ENCODE data around the gene CEACAM6. TPM values are rescaled to one million over a fixed set of nuclear protein-coding genes. Genes with fewer than 3 reads are reported as not detected.
"Not testable (repeated sequence)": the region's sequence is repeated elsewhere in the genome, so short reads cannot be mapped to it uniquely, and the experiment has no call there.

The CEACAM6 gene
- polyA plus RNA-seq, 1 of the 3 experiments (the other 2 are of a cell fraction) = not detected

GRCh38 chr19:41758846-41759245 is 3.5 kb downstream of the CEACAM6 start (continued):
- TF ChIP-seq USF2 (IDR thresholded peaks at IDR 0.05; ENCODE audit: borderline replicate concordance, low read depth, low read length) (no peak), TAF1 (IDR thresholded peaks at IDR 0.05; ENCODE audit: borderline replicate concordance, low read depth, low read length) (no peak), MXI1 (IDR thresholded peaks at IDR 0.05; ENCODE audit: low read depth, low read length) (no peak), NFIC (IDR thresholded peaks at IDR 0.05; ENCODE audit: borderline replicate concordance) (no peak), POLR2AphosphoS5 (IDR thresholded peaks at IDR 0.05; ENCODE audit: low read depth, low read length) (no peak), GATA2 (CRISPR knock-in tag; IDR thresholded peaks at IDR 0.05) (no peak), FOXJ3 (CRISPR knock-in tag; IDR thresholded peaks at IDR 0.05) (no peak)

GRCh38 chr19:41767115-41767514 is 11.8 kb downstream of the CEACAM6 start:
- Histone ChIP-seq H3K36me3 (replicated peaks in 1 of 2; ENCODE audit: control insufficient read depth in 1 of 2, insufficient read depth in 2 of 2, low read length in 1 of 2) (no peaks in the 10 kb centered on the region), H3K27me3 (ENCODE audit: insufficient read depth) (peaks cover 38% of the 10 kb centered on the region), H3F3A (replicated peaks; ENCODE audit: insufficient read depth) (no peaks in the 10 kb centered on the region), H3K9me3 (no peaks in the 10 kb centered on the region), H2AFZ (ENCODE audit: low read depth) (no peak overlapping the region), H3K27ac (ENCODE audit: low read depth in 2 of 2, low read length in 1 of 2) (no peak overlapping the region), H4K20me1 (ENCODE audit: insufficient read depth) (no peaks in the 10 kb centered on the region), H3K4me2 (no peak overlapping the region), H3K4me1 (ENCODE audit: control insufficient read depth in 1 of 2, insufficient read depth in 2 of 2, low read depth in 1 of 2, low read length in 1 of 2) (no peaks in the 10 kb centered on the region), H3K79me2 (ENCODE audit: insufficient read depth) (no peaks in the 10 kb centered on the region), H3K4me3 (ENCODE audit: low read depth in 2 of 2, low read length in 1 of 2) (no peak overlapping the region), H3K9me2 (no peaks in the 10 kb centered on the region), H3K9ac (no peak overlapping the region)
- no peak for DNase-seq
- CTCF ChIA-PET = interaction anchor here (1.0 kb wide), 1 partner anchor 10 kb away, joined by 3 read pairs; no protein-coding TSS in a partner anchor
- TF ChIP-seq FOXJ3 (CRISPR knock-in tag; IDR thresholded peaks at IDR 0.05) (no peak), NRF1 (IDR thresholded peaks at IDR 0.05; ENCODE audit: low read depth, low read length) (no peak), RCOR1 (IDR thresholded peaks at IDR 0.05; ENCODE audit: low read length) (no peak)
- POLR2A ChIA-PET = no interaction called here
- WGBS (ENCODE audit: low lambda C conversion rate) = 20% methylated on average over 2 of the region's 2 CpGs

GRCh38 chr19:41768105-41768504 is 12.8 kb downstream of the CEACAM6 start:
- H3K27ac ChIP-seq (ENCODE audit: low read depth in 2 of 2, low read length in 1 of 2); DNase-seq; H3K9me3 ChIP-seq; H3K4me3 ChIP-seq (ENCODE audit: low read depth in 2 of 2, low read length in 1 of 2); H2AFZ ChIP-seq (ENCODE audit: low read depth); H3K9ac ChIP-seq; H3K36me3 ChIP-seq (replicated peaks in 1 of 2; ENCODE audit: control insufficient read depth in 1 of 2, insufficient read depth in 2 of 2, low read length in 1 of 2); H3F3A ChIP-seq (replicated peaks; ENCODE audit: insufficient read depth); H4K20me1 ChIP-seq (ENCODE audit: insufficient read depth); H3K9me2 ChIP-seq; H3K79me2 ChIP-seq (ENCODE audit: insufficient read depth); POLR2A ChIA-PET; H3K4me2 ChIP-seq; H3K4me1 ChIP-seq (ENCODE audit: control insufficient read depth in 1 of 2, insufficient read depth in 2 of 2, low read depth in 1 of 2, low read length in 1 of 2): not testable (repeated sequence)
- CTCF ChIA-PET = interaction anchor here (1.0 kb wide), 1 partner anchor 11 kb away, joined by 3 read pairs; no protein-coding TSS in a partner anchor
- 26% methylated on average over 4 of the region's 5 CpGs for WGBS (ENCODE audit: low lambda C conversion rate)
- H3K27me3 ChIP-seq (ENCODE audit: insufficient read depth) = peaks cover 43% of the 10 kb centered on the region

GRCh38 chr19:41769608-41770007 is 14.3 kb downstream of the CEACAM6 start:
- H3K27ac ChIP-seq (ENCODE audit: low read depth in 2 of 2, low read length in 1 of 2) = no peak overlapping the region
- no peak overlapping the region for H3K9ac ChIP-seq
- POLR2A ChIA-PET = no interaction called here
- no peaks in the 10 kb centered on the region for H3K4me1 ChIP-seq (ENCODE audit: control insufficient read depth in 1 of 2, insufficient read depth in 2 of 2, low read depth in 1 of 2, low read length in 1 of 2)
- H3K36me3 ChIP-seq (replicated peaks in 1 of 2; ENCODE audit: control insufficient read depth in 1 of 2, insufficient read depth in 2 of 2, low read length in 1 of 2) = no peaks in the 10 kb centered on the region
- H3K79me2 ChIP-seq (ENCODE audit: insufficient read depth) = no peaks in the 10 kb centered on the region
- H4K20me1 ChIP-seq (ENCODE audit: insufficient read depth) = no peaks in the 10 kb centered on the region
- DNase-seq = no peak
- H3K9me3 ChIP-seq = no peaks in the 10 kb centered on the region
- no peaks in the 10 kb centered on the region for H3F3A ChIP-seq (replicated peaks; ENCODE audit: insufficient read depth)
- no peak overlapping the region for H3K4me3 ChIP-seq (ENCODE audit: low read depth in 2 of 2, low read length in 1 of 2)
- TF ChIP-seq ELF1 (IDR thresholded peaks at IDR 0.05) = no peak
- no peak for TF ChIP-seq ZBTB33 (IDR thresholded peaks at IDR 0.05; ENCODE audit: borderline replicate concordance, low read depth)
- no peak for TF ChIP-seq RXRA (IDR thresholded peaks at IDR 0.05; ENCODE audit: borderline replicate concordance, low read depth)
- TF ChIP-seq TAF1 (IDR thresholded peaks at IDR 0.05; ENCODE audit: borderline replicate concordance, low read depth, low read length) = no peak
- TF ChIP-seq POLR2AphosphoS5 (IDR thresholded peaks at IDR 0.05; ENCODE audit: low read depth, low read length) = no peak
- TF ChIP-seq TEAD4 (IDR thresholded peaks at IDR 0.05; ENCODE audit: borderline replicate concordance, insufficient read depth) = no peak
- TF ChIP-seq RFX5 (IDR thresholded peaks at IDR 0.05; ENCODE audit: low read length) = no peak
- no peak for TF ChIP-seq EZH2phosphoT487 (IDR thresholded peaks at IDR 0.05; ENCODE audit: borderline replicate concordance, low read depth)
- H3K9me2 ChIP-seq = no peaks in the 10 kb centered on the region
- H3K4me2 ChIP-seq = no peak overlapping the region
- H2AFZ ChIP-seq (ENCODE audit: low read depth) = no peak overlapping the region
- 33% methylated on average over 4 of the region's 4 CpGs for WGBS (ENCODE audit: low lambda C conversion rate)
- CTCF ChIA-PET = interaction anchor here (0.7 to 1.4 kb wide), 3 partner anchors 13 to 24 kb away, joined by 3 to 5 read pairs (median 4); no protein-coding TSS in a partner anchor
- H3K27me3 ChIP-seq (ENCODE audit: insufficient read depth) = peaks cover 52% of the 10 kb centered on the region

Measured in SK-N-SH (cell line).